ENCODE results near the gene CCDC51. TPM values are rescaled to one million over a fixed set of nuclear protein-coding genes. Genes with fewer than 3 reads are reported as not detected.

CCDC51 gene
- total and polyA plus RNA-seq, 2 of the 13 experiments (the other 11 are each of a cell fraction or from before 2014, with no cell fraction given) = 18.1 to 29.4 TPM

- no peak for TF ChIP-seq SETDB1 (CRISPR knock-in tag; IDR thresholded peaks at IDR 0.05; ENCODE audit: borderline replicate concordance)
- no peak for TF ChIP-seq MBD4 (IDR thresholded peaks at IDR 0.05; ENCODE audit: borderline replicate concordance, low read length)
- no peak for TF ChIP-seq ZBTB8A (CRISPR knock-in tag; IDR thresholded peaks at IDR 0.05; ENCODE audit: borderline replicate concordance, low read depth)
- no peak for TF ChIP-seq ZNF713 (CRISPR knock-in tag; IDR thresholded peaks at IDR 0.05)
- TF ChIP-seq RCOR2 (CRISPR knock-in tag; IDR thresholded peaks at IDR 0.05) = no peak
- TF ChIP-seq ZBTB49 (CRISPR knock-in tag; IDR thresholded peaks at IDR 0.05; ENCODE audit: borderline replicate concordance) = no peak
- TF ChIP-seq ZNF660 (CRISPR knock-in tag; IDR thresholded peaks at IDR 0.05; ENCODE audit: borderline replicate concordance, low read depth) = no peak
- peak; percentile 62 for TF ChIP-seq ZNF143 (CRISPR knock-in tag; IDR thresholded peaks at IDR 0.05)
- TF ChIP-seq ZNF24 (IDR thresholded peaks at IDR 0.05) = 0 out of 2 replicates have a peak, but pooled peaks have one; percentile 20
- peak; percentile 89 for TF ChIP-seq ZNF792 (CRISPR knock-in tag; IDR thresholded peaks at IDR 0.05)
- TF ChIP-seq RFXAP (CRISPR knock-in tag; IDR thresholded peaks at IDR 0.05; ENCODE audit: borderline replicate concordance) = peak; percentile 91; the same call in 1 of the 2 replicates
- no peak for TF ChIP-seq ZNF276 (CRISPR knock-in tag; IDR thresholded peaks at IDR 0.05; ENCODE audit: low read depth)
- peak; percentile 63 for TF ChIP-seq ZNF768 (CRISPR knock-in tag; IDR thresholded peaks at IDR 0.05)
- TF ChIP-seq ZBTB7A (CRISPR knock-in tag; IDR thresholded peaks at IDR 0.05) = peak; percentile 48; the same call in 1 of the 2 replicates
- peak; percentile 88 for TF ChIP-seq ATF7-NPFF (CRISPR knock-in tag; IDR thresholded peaks at IDR 0.05; ENCODE audit: low read depth)
- TF ChIP-seq ZFP82 (CRISPR knock-in tag; IDR thresholded peaks at IDR 0.05; ENCODE audit: borderline replicate concordance) = peak; percentile 46; the same call in 1 of the 2 replicates
- TF ChIP-seq JDP2 (CRISPR knock-in tag; IDR thresholded peaks at IDR 0.05; ENCODE audit: borderline replicate concordance) = no peak
- TF ChIP-seq NFKBIZ (CRISPR knock-in tag; IDR thresholded peaks at IDR 0.05) = no peak; the same call in 1 of the 2 replicates
- peak; percentile 98 for TF ChIP-seq ZNF263 (CRISPR knock-in tag; IDR thresholded peaks at IDR 0.05)
- no peak for TF ChIP-seq SP140L (CRISPR knock-in tag; IDR thresholded peaks at IDR 0.05; ENCODE audit: borderline replicate concordance)
- TF ChIP-seq CC2D1A (CRISPR knock-in tag; IDR thresholded peaks at IDR 0.05) = no peak
- TF ChIP-seq POLR2AphosphoS5 (IDR thresholded peaks at IDR 0.05; ENCODE audit: low read depth, low read length) = peak; percentile 95
- no peak for TF ChIP-seq ZNF451 (CRISPR knock-in tag; IDR thresholded peaks at IDR 0.05)
- 0 out of 2 replicates have a peak, but pooled peaks have one; percentile 31 for TF ChIP-seq CSRNP1 (CRISPR knock-in tag; IDR thresholded peaks at IDR 0.05)
- no peak; the same call in 1 of the 2 replicates for TF ChIP-seq MYNN (CRISPR knock-in tag; IDR thresholded peaks at IDR 0.05; ENCODE audit: low read depth)
- TF ChIP-seq SMARCE1 (IDR thresholded peaks at IDR 0.05; ENCODE audit: borderline replicate concordance) = no peak
Observed at GRCh38 chr3:48446425-48447193, 6.7 kb upstream of the CCDC51 start, which contains the start of gene ATRIP (continued).

Measured in HepG2 (cell line).